DOHH2 (cell line): ENCODE data around the gene DDIAS.
"Not testable (repeated sequence)": the region's sequence is repeated elsewhere in the genome, so short reads cannot be mapped to it uniquely, and the experiment has no call there.

Experiments
- H3F3A ChIP-seq: fragments of 200-600 bp; sonication (generic), shearing (Covaris generic); 2 replicates; pipeline ENCODE4 v1.6.0; 2016; ENCODE audit warnings: antibody characterized with exemption, mild to moderate bottlenecking; ENCODE audit not compliant: control insufficient read depth, insufficient read depth
- H3K27ac ChIP-seq: fragments of 200-600 bp; sonication (generic); 2 replicates; pipeline ENCODE4 v1.5.1; 2014; ENCODE audit warnings: low read depth, mild to moderate bottlenecking, low read length, moderate library complexity
- H3K27me3 ChIP-seq: fragments of 200-600 bp; sonication (generic); 2 replicates; pipeline ENCODE4 v1.6.1; 2014; ENCODE audit warnings: mild to moderate bottlenecking, low read length, mixed read lengths; ENCODE audit not compliant: control insufficient read depth
- H3K36me3 ChIP-seq: fragments of 200-600 bp; sonication (generic); 2 replicates; pipeline ENCODE4 v1.6.1; 2014; ENCODE audit warnings: mild to moderate bottlenecking, low read length, moderate library complexity, mixed read lengths; ENCODE audit not compliant: control insufficient read depth
- H3K4me1 ChIP-seq: fragments of 200-600 bp; sonication (generic); 2 replicates; pipeline ENCODE4 v1.6.1; 2014; ENCODE audit warnings: mild to moderate bottlenecking, low read length, mixed read lengths; ENCODE audit not compliant: control insufficient read depth
- H3K4me2 ChIP-seq: fragments of 200-600 bp; sonication (generic); 2 replicates; pipeline ENCODE4 v1.6.0; 2014; ENCODE audit warnings: mild to moderate bottlenecking, low read length, moderate library complexity
- H3K4me3 ChIP-seq: fragments of 200-600 bp; sonication (generic); 2 replicates; pipeline ENCODE4 v1.5.1; 2014; ENCODE audit warnings: mild to moderate bottlenecking, low read length, mixed read lengths
- H3K79me2 ChIP-seq: fragments of 200-600 bp; sonication (generic); 2 replicates; pipeline ENCODE4 v1.6.1; 2014; ENCODE audit warnings: mild to moderate bottlenecking, low read length, mixed read lengths; ENCODE audit not compliant: control insufficient read depth
- H3K9me2 ChIP-seq: fragments of 200-600 bp; sonication (generic); replicated peaks from 2 replicates; pipeline ENCODE4 v1.6.1; 2014; ENCODE audit warnings: mild to moderate bottlenecking, low read length, mixed read lengths; ENCODE audit not compliant: control insufficient read depth
- H3K9me3 ChIP-seq: fragments of 200-600 bp; sonication (generic); 2 replicates; pipeline ENCODE4 v1.6.1; 2014; ENCODE audit warnings: antibody characterized with exemption, low read length, mixed read lengths; ENCODE audit not compliant: control insufficient read depth, insufficient read depth
- H4K20me1 ChIP-seq: fragments of 200-600 bp; sonication (generic); 2 replicates; pipeline ENCODE4 v1.6.0; 2014; ENCODE audit warnings: low read depth, mild to moderate bottlenecking, antibody characterized with exemption, low read length, moderate library complexity; ENCODE audit not compliant: control insufficient read depth, insufficient read depth
- EZH2phosphoT487 ChIP-seq: fragments of 200-600 bp; sonication (generic); IDR thresholded peaks from 2 replicates; pipeline ENCODE4 v1.6.1; 2017; ENCODE audit warnings: borderline replicate concordance, mild to moderate bottlenecking, antibody characterized with exemption, low read length, moderate library complexity, mixed read lengths
- TF ChIP-seq, protein P1 (sequence below): fragments of 200-600 bp; sonication (generic); IDR thresholded peaks from one replicate; pipeline ENCODE4 v1.5.1; 2014; ENCODE audit warnings: antibody characterized with exemption, mild to moderate bottlenecking, low read depth, low read length; ENCODE audit not compliant: poor library complexity, severe bottlenecking

Gene DDIAS

DNA sequence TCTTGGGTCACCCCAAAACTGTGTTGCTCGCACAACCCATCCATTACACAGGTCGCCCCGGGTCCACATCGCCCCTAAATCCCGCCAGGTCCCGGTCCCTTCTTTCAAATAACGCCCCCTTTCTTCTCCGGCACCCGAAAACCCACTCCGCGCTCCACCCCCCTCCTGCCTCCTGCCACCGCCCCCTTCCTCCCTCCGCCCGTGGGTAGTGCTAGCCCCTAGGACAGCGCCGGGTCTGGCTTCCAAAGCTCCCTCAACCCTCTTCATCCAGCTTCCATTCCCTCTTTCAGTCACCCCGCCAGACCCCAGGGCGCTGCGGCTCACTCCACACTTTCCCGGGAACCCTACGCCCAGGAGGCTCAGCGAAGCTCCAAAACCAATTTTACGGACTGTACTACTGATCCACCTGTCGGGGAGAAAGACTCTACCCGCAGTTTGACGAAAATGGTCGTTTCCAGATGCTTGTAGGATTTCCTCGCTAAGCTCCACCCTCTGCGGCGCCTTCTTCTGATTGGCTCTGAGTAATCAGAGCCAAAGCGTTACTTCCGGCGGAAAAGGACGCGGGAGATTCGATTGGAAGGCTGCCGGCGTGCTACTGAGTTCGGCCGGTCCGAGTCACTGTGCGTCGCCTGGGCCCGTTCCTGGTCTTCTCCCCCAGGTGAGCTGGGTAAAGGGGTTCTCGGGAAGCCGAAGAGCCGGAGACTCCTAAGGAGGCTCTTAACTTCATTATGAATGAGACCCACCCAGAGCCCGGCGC is at the start of gene DDIAS:
TSS of gene DDIAS (plus strand) at position 572 of the 757 bp plus-strand sequence. CDS start 13,003 bp downstream, outside the sequence.
- Histone ChIP-seq H3K4me3 (peak within 1 kb of the TSS; percentile 93), H3K79me2 (peaks cover 73% of the 10 kb centered on the region), H3K9me3 (no peaks in the 10 kb centered on the region), H3K27ac (peak within 1 kb of the TSS; percentile 53), H3K36me3 (peaks cover 9% of the 10 kb centered on the region; the same call in 1 of the 2 replicates), H3F3A (peaks cover 12% of the 10 kb centered on the region; the same call in 1 of the 2 replicates), H3K27me3 (no peaks in the 10 kb centered on the region), H4K20me1 (no peaks in the 10 kb centered on the region), H3K9me2 (no peaks in the 10 kb centered on the region), H3K4me1 (peaks cover 72% of the 10 kb centered on the region), H3K4me2 (peak within 1 kb of the TSS; percentile 98)
- TF ChIP-seq, protein P1, sequence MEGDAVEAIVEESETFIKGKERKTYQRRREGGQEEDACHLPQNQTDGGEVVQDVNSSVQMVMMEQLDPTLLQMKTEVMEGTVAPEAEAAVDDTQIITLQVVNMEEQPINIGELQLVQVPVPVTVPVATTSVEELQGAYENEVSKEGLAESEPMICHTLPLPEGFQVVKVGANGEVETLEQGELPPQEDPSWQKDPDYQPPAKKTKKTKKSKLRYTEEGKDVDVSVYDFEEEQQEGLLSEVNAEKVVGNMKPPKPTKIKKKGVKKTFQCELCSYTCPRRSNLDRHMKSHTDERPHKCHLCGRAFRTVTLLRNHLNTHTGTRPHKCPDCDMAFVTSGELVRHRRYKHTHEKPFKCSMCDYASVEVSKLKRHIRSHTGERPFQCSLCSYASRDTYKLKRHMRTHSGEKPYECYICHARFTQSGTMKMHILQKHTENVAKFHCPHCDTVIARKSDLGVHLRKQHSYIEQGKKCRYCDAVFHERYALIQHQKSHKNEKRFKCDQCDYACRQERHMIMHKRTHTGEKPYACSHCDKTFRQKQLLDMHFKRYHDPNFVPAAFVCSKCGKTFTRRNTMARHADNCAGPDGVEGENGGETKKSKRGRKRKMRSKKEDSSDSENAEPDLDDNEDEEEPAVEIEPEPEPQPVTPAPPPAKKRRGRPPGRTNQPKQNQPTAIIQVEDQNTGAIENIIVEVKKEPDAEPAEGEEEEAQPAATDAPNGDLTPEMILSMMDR = no peak
- no peak for TF ChIP-seq EZH2phosphoT487

- Histone ChIP-seq H3K27me3 (no peaks in the 10 kb centered on the region), H3K9me2 (no peaks in the 10 kb centered on the region), H3K79me2 (no peaks in the 10 kb centered on the region), H3K9me3 (no peaks in the 10 kb centered on the region), H3K36me3 (no peaks in the 10 kb centered on the region), H3F3A (peaks cover 1% of the 10 kb centered on the region; the same call in 1 of the 2 replicates), H3K4me1 (no peaks in the 10 kb centered on the region), H3K4me2 (no peak overlapping the region), H4K20me1 (no peaks in the 10 kb centered on the region), H3K27ac (no peak overlapping the region), H3K4me3 (no peak overlapping the region)
- TF ChIP-seq EZH2phosphoT487 = no peak
- TF ChIP-seq, protein P1 = no peak
Observed at GRCh38 chr11:82854242-82854641, 47.3 kb upstream of the DDIAS start.

DNA sequence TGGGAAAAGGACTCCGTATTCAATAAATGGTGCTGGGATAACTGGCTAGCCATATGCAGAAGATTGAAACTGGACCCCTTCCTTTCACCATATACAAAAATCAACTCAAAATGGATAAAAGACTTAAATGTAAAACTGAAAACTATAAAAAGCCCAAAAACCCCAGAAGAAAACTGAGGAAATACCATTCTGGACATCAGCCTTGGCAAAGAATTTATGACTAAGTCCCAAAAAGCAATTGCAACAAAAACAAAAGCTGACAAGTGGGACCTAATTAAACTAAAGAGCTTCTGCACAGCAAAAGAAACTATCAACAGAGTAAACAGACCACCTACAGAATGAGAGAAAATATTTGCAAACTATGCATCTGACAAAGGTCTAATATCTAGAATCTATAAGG is 46.6 kb upstream of the DDIAS start:
- not testable (repeated sequence) for H3K4me3 ChIP-seq, H3K79me2 ChIP-seq, H3K36me3 ChIP-seq, H3K9me3 ChIP-seq, H3K4me2 ChIP-seq, H3K27me3 ChIP-seq, H3K27ac ChIP-seq, H3K4me1 ChIP-seq, H3K9me2 ChIP-seq, H3F3A ChIP-seq, H4K20me1 ChIP-seq

DNA sequence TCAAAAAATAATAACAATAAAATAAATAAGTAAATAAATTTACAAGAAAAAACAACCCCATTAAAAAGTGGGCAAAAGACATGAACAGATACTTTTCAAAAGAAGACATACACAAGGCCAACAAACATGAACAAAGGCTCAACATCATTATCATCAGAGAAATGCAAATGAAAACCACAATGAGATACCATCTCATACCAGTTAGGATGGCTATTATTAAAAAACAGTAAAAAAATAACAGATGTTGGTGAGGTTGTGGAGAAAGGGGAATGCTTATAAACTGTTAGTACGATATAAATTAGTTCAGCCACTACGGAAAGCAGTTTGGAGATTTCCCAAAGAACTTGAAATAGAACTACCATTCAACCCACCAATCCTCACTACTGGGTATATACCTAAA is 45.9 kb upstream of the DDIAS start:
- TF ChIP-seq EZH2phosphoT487 = no peak
- TF ChIP-seq, protein P1 = no peak
- Histone ChIP-seq H3K27ac (no peak overlapping the region), H3K9me2 (no peaks in the 10 kb centered on the region), H3K36me3 (no peaks in the 10 kb centered on the region), H3K4me2 (no peak overlapping the region), H4K20me1 (no peaks in the 10 kb centered on the region), H3K9me3 (no peaks in the 10 kb centered on the region), H3K4me3 (no peak overlapping the region), H3K79me2 (no peaks in the 10 kb centered on the region), H3F3A (peaks cover 4% of the 10 kb centered on the region; the same call in 1 of the 2 replicates), H3K4me1 (no peaks in the 10 kb centered on the region), H3K27me3 (no peaks in the 10 kb centered on the region)
